Esophagus muscularis mucosa (tissue), 4 donors: ENCODE results near the gene LPAR1. TPM values are rescaled to one million over a fixed set of nuclear protein-coding genes. Genes with fewer than 3 reads are reported as not detected.

ENCODE experiments used
- DNase-seq: peaks from one replicate; pipeline ENCODE4 v3.0.0-alpha.2; 2017; ENCODE audit errors: extremely low spot score
- H3K27ac ChIP-seq, 4 donors: fragments of 200-600 bp; sonication (generic); replicated peaks in 1 of 4; 1 replicate in 3 of 4; 2 replicates in 1 of 4; pipeline ENCODE4 v1.5.1; 2016 to 2019; ENCODE audit warnings: mild to moderate bottlenecking in 1 of 4
- H3K27me3 ChIP-seq, 4 donors: fragments of 200-600 bp; sonication (generic); one replicate each; pipeline versions ENCODE4 v1.5.1 to v1.6.0; 2016 to 2019
- H3K36me3 ChIP-seq, 4 donors: fragments of 200-600 bp; sonication (generic); one replicate each; pipeline ENCODE4 v1.5.1; 2016 to 2019
- H3K4me1 ChIP-seq, 4 donors: fragments of 200-600 bp; sonication (generic); one replicate each; pipeline ENCODE4 v1.5.1; 2016 to 2019
- H3K4me3 ChIP-seq, 4 donors: fragments of 200-600 bp; sonication (generic); 1 replicate in 2 of 4; 2 replicates in 2 of 4; pipeline ENCODE4 v1.5.1; 2016 to 2019; ENCODE audit warnings: mild to moderate bottlenecking in 4 of 4, moderate library complexity in 1 of 4
- H3K9me3 ChIP-seq, 4 donors: fragments of 200-600 bp; sonication (generic); 1 replicate in 3 of 4; 2 replicates in 1 of 4; pipeline ENCODE4 v1.5.1; 2016 to 2019
- EP300 ChIP-seq: sonication (generic); formaldehyde crosslinking; IDR thresholded peaks from one replicate; pipeline ENCODE4 v1.6.1; 2017; ENCODE audit warnings: antibody characterized with exemption
- POLR2A ChIP-seq: fragments of 450-650 bp; IDR thresholded peaks from one replicate; pipeline ENCODE4 v1.6.1; 2017; ENCODE audit warnings: antibody characterized with exemption, moderate library complexity, mild to moderate bottlenecking, low read depth
- POLR2AphosphoS5 ChIP-seq, 2 donors: sonication (generic); formaldehyde crosslinking; IDR thresholded peaks; one replicate each; pipeline ENCODE4 v1.6.1; 2017; ENCODE audit warnings: antibody characterized with exemption in 2 of 2
- WGBS: methylation state at CpG from one replicate; pipeline ENCODE4 v1.1.5; 2018; 5-methylcytosine and 5-hydroxymethylcytosine counted together
- intact Hi-C: fragments of 100-400 bp; cut with DNase I; formaldehyde crosslinking; loops from one replicate; pipeline ENCODE4 v1.15.1; 2023
- total RNA-seq, 4 donors: library from RNA; depleted of rRNA; stranded (reverse); fragments of >200 nt; gene quantifications; one replicate each; pipeline versions ENCODE4 v1.1.0 to v1.2.1, GENCODE V29; 2016
- TF ChIP-seq, protein P1 (sequence below), 3 experiments: fragments of 200-600 bp in 2 of 3; fragments of 450-650 bp in 1 of 3; sonication (generic) in 2 of 3; IDR thresholded peaks; one replicate each; pipeline ENCODE4 v1.5.1; 2017 to 2019; ENCODE audit warnings: antibody characterized with exemption in 3 of 3, mild to moderate bottlenecking in 2 of 3, moderate library complexity in 1 of 3

The LPAR1 gene
- total RNA-seq, 4 donors from 2014 or later: 34.1 to 55.5 (median 48.8) TPM

- 89% methylated on average over 5 of the region's 5 CpGs for WGBS
- Histone ChIP-seq H3K4me1 (peaks cover 0 to 18% (median 8%) of the 10 kb centered on the region in 4 donors), H3K27ac (peak overlapping the region; percentile 20 to 62 (median 53)), H3K9me3 (no peaks in the 10 kb centered on the region), H3K27me3 (no peaks in the 10 kb centered on the region), H3K36me3 (no peaks in the 10 kb centered on the region), H3K4me3 (no peak overlapping the region)
- intact Hi-C loops: no loop called here
- no peak for DNase-seq
- TF ChIP-seq POLR2AphosphoS5 (IDR thresholded peaks at IDR 0.05) (no peak), EP300 (no peak), POLR2A (no peak)
- TF ChIP-seq, protein P1, sequence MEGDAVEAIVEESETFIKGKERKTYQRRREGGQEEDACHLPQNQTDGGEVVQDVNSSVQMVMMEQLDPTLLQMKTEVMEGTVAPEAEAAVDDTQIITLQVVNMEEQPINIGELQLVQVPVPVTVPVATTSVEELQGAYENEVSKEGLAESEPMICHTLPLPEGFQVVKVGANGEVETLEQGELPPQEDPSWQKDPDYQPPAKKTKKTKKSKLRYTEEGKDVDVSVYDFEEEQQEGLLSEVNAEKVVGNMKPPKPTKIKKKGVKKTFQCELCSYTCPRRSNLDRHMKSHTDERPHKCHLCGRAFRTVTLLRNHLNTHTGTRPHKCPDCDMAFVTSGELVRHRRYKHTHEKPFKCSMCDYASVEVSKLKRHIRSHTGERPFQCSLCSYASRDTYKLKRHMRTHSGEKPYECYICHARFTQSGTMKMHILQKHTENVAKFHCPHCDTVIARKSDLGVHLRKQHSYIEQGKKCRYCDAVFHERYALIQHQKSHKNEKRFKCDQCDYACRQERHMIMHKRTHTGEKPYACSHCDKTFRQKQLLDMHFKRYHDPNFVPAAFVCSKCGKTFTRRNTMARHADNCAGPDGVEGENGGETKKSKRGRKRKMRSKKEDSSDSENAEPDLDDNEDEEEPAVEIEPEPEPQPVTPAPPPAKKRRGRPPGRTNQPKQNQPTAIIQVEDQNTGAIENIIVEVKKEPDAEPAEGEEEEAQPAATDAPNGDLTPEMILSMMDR (IDR thresholded peaks at IDR 0.05): no peak
Measured at GRCh38 chr9:110894731-110895130, 143.5 kb downstream of the LPAR1 start.

GRCh38 chr9:110892689-110893088, 145.6 kb downstream of the LPAR1 start:
- TF ChIP-seq EP300 (no peak), POLR2AphosphoS5 (IDR thresholded peaks at IDR 0.05) (no peak), POLR2A (no peak)
- TF ChIP-seq, protein P1 (IDR thresholded peaks at IDR 0.05): no peak
- Histone ChIP-seq H3K27me3 (no peaks in the 10 kb centered on the region), H3K4me3 (no peak overlapping the region), H3K36me3 (no peaks in the 10 kb centered on the region), H3K4me1 (peaks cover 0 to 18% (median 8%) of the 10 kb centered on the region in 4 donors), H3K27ac (no peak overlapping the region), H3K9me3 (no peaks in the 10 kb centered on the region)
- intact Hi-C loops: no loop called here
- DNase-seq: no peak
- 100% methylated on average over 1 of the region's 1 CpG for WGBS

DNA sequence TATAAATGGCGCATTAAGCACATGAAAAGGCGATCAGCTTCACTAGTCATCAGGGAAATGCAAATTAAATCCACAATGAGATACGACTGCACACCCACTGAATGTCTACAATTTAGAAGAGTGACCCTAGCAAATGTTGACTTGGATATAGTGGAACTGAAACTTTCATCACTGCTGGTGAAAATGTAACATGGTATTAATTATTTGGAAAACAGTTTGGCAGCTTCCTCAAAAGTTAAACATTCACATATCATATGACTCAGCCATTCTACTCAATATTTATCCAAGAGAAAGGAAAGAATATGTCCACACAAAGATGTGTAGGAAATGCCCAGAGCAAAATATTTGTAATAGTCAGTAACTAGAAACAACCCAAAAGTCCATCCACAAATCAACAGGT, 146.5 kb downstream of the LPAR1 start:
- intact Hi-C loops: no loop called here
- DNase-seq: no peak
- Histone ChIP-seq H3K36me3 (no peaks in the 10 kb centered on the region), H3K4me1 (peaks cover 0 to 26% (median 10%) of the 10 kb centered on the region in 4 donors), H3K27me3 (no peaks in the 10 kb centered on the region), H3K27ac (no peak overlapping the region), H3K9me3 (no peaks in the 10 kb centered on the region), H3K4me3 (no peak overlapping the region)
- 85% methylated on average over 3 of the region's 3 CpGs for WGBS
- no peak for TF ChIP-seq POLR2AphosphoS5 (IDR thresholded peaks at IDR 0.05)
- no peak for TF ChIP-seq POLR2A
- TF ChIP-seq EP300: no peak
- TF ChIP-seq, protein P1 (IDR thresholded peaks at IDR 0.05): no peak

GRCh38 chr9:110890416-110890815, 147.9 kb downstream of the LPAR1 start:
- Histone ChIP-seq H3K4me3 (no peak overlapping the region), H3K27ac (no peak overlapping the region), H3K27me3 (no peaks in the 10 kb centered on the region), H3K4me1 (peaks cover 0 to 30% (median 9%) of the 10 kb centered on the region in 4 donors), H3K9me3 (no peaks in the 10 kb centered on the region), H3K36me3 (no peaks in the 10 kb centered on the region)
- TF ChIP-seq, protein P1 (IDR thresholded peaks at IDR 0.05): no peak
- TF ChIP-seq EP300 (no peak), POLR2AphosphoS5 (IDR thresholded peaks at IDR 0.05) (no peak), POLR2A (no peak)
- intact Hi-C loops: no loop called here
- no peak for DNase-seq

DNA sequence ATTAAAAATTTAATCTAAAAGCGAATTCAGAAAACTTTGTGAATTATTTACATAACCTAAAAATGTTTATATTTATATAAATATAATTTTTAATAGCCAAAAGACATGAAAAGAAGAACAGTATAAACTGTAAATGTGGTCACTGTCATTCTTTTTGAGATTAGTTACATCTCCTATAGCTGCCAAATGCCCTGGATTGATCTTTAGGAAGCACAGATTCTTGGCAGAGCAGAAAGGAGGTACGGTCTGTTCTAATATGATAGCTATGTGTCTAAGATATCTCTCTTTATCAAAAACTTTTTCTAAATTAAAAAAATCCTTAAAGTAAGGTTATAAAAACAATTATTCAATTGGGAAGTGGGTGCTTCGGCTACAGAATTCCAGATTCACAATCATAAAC, 151.0 kb downstream of the LPAR1 start:
- Histone ChIP-seq H3K27me3 (no peaks in the 10 kb centered on the region), H3K9me3 (no peaks in the 10 kb centered on the region), H3K36me3 (no peaks in the 10 kb centered on the region), H3K4me1 (peaks cover 0 to 16% (median 4%) of the 10 kb centered on the region in 4 donors), H3K27ac (peak overlapping the region in 1 of 4 donors; percentile 28), H3K4me3 (no peak overlapping the region)
- 65% methylated on average over 3 of the region's 3 CpGs for WGBS
- TF ChIP-seq EP300: no peak
- TF ChIP-seq POLR2AphosphoS5 (IDR thresholded peaks at IDR 0.05): no peak
- TF ChIP-seq POLR2A: no peak
- TF ChIP-seq, protein P1 (IDR thresholded peaks at IDR 0.05): no peak
- intact Hi-C loops: no loop called here
- no peak for DNase-seq
